Panc1 (cell line): ENCODE results near the gene CFAP298. TPM values are rescaled to one million over a fixed set of nuclear protein-coding genes. Genes with fewer than 3 reads are reported as not detected.
"Not testable (repeated sequence)": the region's sequence is repeated elsewhere in the genome, so short reads cannot be mapped to it uniquely, and the experiment has no call there.

ENCODE experiments used
- ATAC-seq: fragments of 200-7000 bp; cut with Tn5 transposase; 2 replicates; pipeline ENCODE4 v1.9.1; 2020; ENCODE audit warnings: mild to moderate bottlenecking, moderate library complexity
- BruUV-seq: library from RNA; stranded (reverse); fragments of 400-500 nt; replicated peaks from 2 replicates; lab custom pipeline; 2021; lab: Mats Ljungman, UMichigan
- CTCF ChIA-PET: fragments of 300-600 bp; sonication (Branson Sonifier 250); formaldehyde crosslinking; loops from one replicate; lab custom pipeline; 2022; ENCODE audit warnings: antibody characterized with exemption; lab: Charles Lee
- POLR2A ChIA-PET: fragments of 300-600 bp; sonication (Branson Sonifier 250); formaldehyde crosslinking; loops from one replicate; lab custom pipeline; 2022; ENCODE audit warnings: antibody characterized with exemption; lab: Charles Lee
- DNase-seq: peaks from one replicate; pipeline ENCODE4 v3.0.0-alpha.2; 2010; ENCODE audit warnings: low read depth, low spot score
- H3K27ac ChIP-seq: 2 replicates; pipeline ENCODE4 v1.5.1; 2011; ENCODE audit warnings: mild to moderate bottlenecking, low read length, inconsistent platforms
- H3K27me3 ChIP-seq: fragments of 200-500 bp; sonication (Bioruptor generic); 2 replicates; pipeline ENCODE4 v1.6.0; 2014; ENCODE audit warnings: low read length, inconsistent platforms; ENCODE audit not compliant: control insufficient read depth, insufficient read depth
- H3K36me3 ChIP-seq: fragments of 200-500 bp; sonication (Bioruptor generic); 2 replicates; pipeline ENCODE4 v1.5.1; 2014; ENCODE audit warnings: inconsistent platforms, mild to moderate bottlenecking, low read length, moderate library complexity; ENCODE audit not compliant: control insufficient read depth, insufficient read depth
- H3K4me1 ChIP-seq: 2 replicates; pipeline ENCODE4 v1.5.1; 2011; ENCODE audit warnings: inconsistent platforms, mild to moderate bottlenecking, low read length, moderate library complexity; ENCODE audit not compliant: control insufficient read depth, insufficient read depth
- H3K4me3 ChIP-seq, 2 experiments: 2 replicates each; pipeline ENCODE4 v1.5.1; 2011 to 2012; ENCODE audit warnings: low read depth in 2 of 2, low read length in 2 of 2, mild to moderate bottlenecking in 2 of 2, inconsistent platforms in 1 of 2, moderate library complexity in 1 of 2
- H3K9me3 ChIP-seq: fragments of 200-500 bp; sonication (Bioruptor generic); 2 replicates; pipeline ENCODE4 v1.5.1; 2014; ENCODE audit warnings: low read depth, mild to moderate bottlenecking, inconsistent platforms, low read length, moderate library complexity; ENCODE audit not compliant: control insufficient read depth, insufficient read depth
- CTCF ChIP-seq: fragments of 450-650 bp; IDR thresholded peaks from 2 replicates; pipeline ENCODE4 v1.5.1; 2017; ENCODE audit warnings: mild to moderate bottlenecking
- REST ChIP-seq, 2 experiments: IDR thresholded peaks; 2 replicates each; pipeline ENCODE4 v1.6.1; 2011 to 2012; ENCODE audit warnings: low read depth in 2 of 2, control low read depth in 1 of 2, low read length in 1 of 2, mild to moderate bottlenecking in 1 of 2, moderate library complexity in 1 of 2; ENCODE audit not compliant: insufficient read depth in 1 of 2
- TCF7L2 ChIP-seq: IDR thresholded peaks from 2 replicates; pipeline ENCODE4 v1.6.1; 2011; ENCODE audit warnings: mild to moderate bottlenecking, low read depth, low read length, inconsistent platforms
- in situ Hi-C: cut with HindIII; loops from 2 replicates; pipeline ENCODE4 v1.10.0; 2016; ENCODE audit warnings: low sequenced_read_pairs, low pct_unique_long_range_greater_than_20kb
- intact Hi-C: fragments of 100-400 bp; cut with micrococcal nuclease; formaldehyde crosslinking; loops from one replicate; pipeline ENCODE4 v1.10.0; 2022; ENCODE audit not compliant: unreplicated experiment
- total RNA-seq: library from RNA; stranded (reverse); gene quantifications from one replicate; pipeline ENCODE4 v1.2.1, GENCODE V29; 2021; ENCODE audit not compliant: unreplicated experiment

CFAP298 gene
- total RNA-seq, 1 experiment from 2014 or later, result 42.0 TPM

GRCh38 chr21:32610940-32611339 lies 1.2 kb downstream of the CFAP298 start:
- intact Hi-C loops, ATAC-seq, H3K4me1 ChIP-seq, CTCF ChIA-PET, H3K9me3 ChIP-seq, in situ Hi-C loops, BruUV-seq, H3K27me3 ChIP-seq, DNase-seq: not testable (repeated sequence)
- peak overlapping the region; percentile 9; the same call in 1 of the 2 replicates for H3K27ac ChIP-seq
- POLR2A ChIA-PET, result interaction anchor here (0.6 kb wide), 1 partner anchor 982 kb away, joined by 4 read pairs; no protein-coding TSS in a partner anchor
- H3K36me3 ChIP-seq, result peaks cover 17% of the 10 kb centered on the region
- H3K4me3 ChIP-seq, result peak overlapping the region; percentile 49 to 92

GRCh38 chr21:32608851-32609250 lies 3.3 kb downstream of the CFAP298 start:
- TF ChIP-seq REST (IDR thresholded peaks at IDR 0.05; ENCODE audit: insufficient read depth in 1 of 2, low read depth in 2 of 2, low read length in 1 of 2) (no peak), CTCF (no peak), TCF7L2 (no peak)
- H3K27me3 ChIP-seq, result no peaks in the 10 kb centered on the region
- no peaks in the 10 kb centered on the region for H3K9me3 ChIP-seq
- TSS peak; percentile 47 for BruUV-seq
- no peak for DNase-seq
- no peak overlapping the region for H3K27ac ChIP-seq
- ATAC-seq, result no peak
- H3K4me3 ChIP-seq, result no peak overlapping the region
- ChIA-PET POLR2A (no interaction called here), CTCF (no interaction called here)
- intact Hi-C loops, result no loop called here
- peaks cover 17% of the 10 kb centered on the region for H3K36me3 ChIP-seq
- no peaks in the 10 kb centered on the region; the same call in none of the 2 replicates for H3K4me1 ChIP-seq
- in situ Hi-C loops, result no loop called here

DNA sequence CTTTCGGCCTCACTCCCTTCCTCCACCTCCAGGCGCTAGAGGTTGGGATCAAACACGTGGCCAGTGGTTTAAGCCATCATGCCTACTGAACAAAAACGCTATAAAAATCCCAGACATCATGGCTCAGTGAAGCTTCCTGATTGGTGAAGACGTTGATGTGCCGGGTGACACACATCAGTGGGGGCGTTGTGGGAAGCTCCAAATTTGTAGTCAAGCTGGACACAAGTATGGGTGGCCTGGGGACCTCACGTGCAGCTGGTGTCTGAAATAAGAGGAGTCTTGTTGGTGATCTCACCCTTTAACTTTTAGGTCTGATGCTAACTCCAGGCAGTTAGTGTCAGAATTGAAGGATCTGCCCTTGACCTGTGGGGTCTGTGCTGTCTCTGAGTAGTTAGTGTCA lies 6.7 kb downstream of the CFAP298 start:
- Histone ChIP-seq H3K4me1 (no peaks in the 10 kb centered on the region; the same call in 1 of the 2 replicates), H3K9me3 (no peaks in the 10 kb centered on the region), H3K27me3 (no peaks in the 10 kb centered on the region), H3K36me3 (peaks cover 18% of the 10 kb centered on the region), H3K4me3 (no peak overlapping the region), H3K27ac (no peak overlapping the region)
- intact Hi-C loops, result no loop called here
- ATAC-seq (no peak), DNase-seq (no peak)
- no peak for TF ChIP-seq CTCF
- TF ChIP-seq TCF7L2, result no peak
- TF ChIP-seq REST (IDR thresholded peaks at IDR 0.05; ENCODE audit: insufficient read depth in 1 of 2, low read depth in 2 of 2, low read length in 1 of 2), result no peak
- in situ Hi-C loops, result no loop called here
- POLR2A ChIA-PET, result no interaction called here
- BruUV-seq, result no TSS peak
- CTCF ChIA-PET, result no interaction called here
